ENCODE data around the gene POU3F3.

Gene POU3F3

DNA sequence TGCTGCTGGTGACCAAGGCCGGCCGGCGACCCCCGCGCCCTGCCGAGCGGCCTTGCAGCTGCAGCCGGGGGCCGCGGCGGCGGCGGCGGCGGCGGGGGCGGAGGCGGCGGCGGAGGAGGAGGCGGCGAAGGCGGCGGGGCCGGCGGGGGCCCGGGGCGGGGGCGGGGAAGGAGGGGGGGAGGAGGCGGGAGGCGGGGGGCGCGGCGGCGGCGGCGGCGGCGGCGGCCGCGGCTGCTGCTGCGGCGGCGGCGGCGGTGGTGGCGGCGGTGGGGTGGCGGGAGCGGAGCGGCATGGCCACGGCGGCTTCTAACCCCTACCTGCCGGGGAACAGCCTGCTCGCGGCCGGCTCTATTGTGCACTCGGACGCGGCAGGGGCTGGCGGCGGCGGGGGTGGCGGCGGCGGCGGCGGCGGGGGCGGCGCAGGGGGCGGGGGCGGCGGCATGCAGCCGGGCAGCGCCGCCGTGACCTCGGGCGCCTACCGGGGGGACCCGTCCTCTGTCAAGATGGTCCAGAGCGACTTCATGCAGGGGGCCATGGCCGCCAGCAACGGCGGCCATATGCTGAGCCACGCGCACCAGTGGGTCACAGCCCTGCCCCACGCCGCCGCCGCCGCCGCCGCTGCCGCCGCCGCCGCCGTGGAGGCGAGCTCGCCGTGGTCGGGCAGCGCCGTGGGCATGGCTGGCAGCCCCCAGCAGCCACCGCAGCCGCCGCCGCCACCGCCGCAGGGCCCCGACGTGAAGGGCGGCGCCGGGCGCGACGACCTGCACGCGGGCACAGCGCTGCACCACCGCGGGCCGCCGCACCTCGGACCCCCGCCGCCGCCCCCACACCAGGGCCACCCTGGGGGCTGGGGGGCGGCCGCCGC lies 1.5 kb downstream of the POU3F3 start:
- H3K4me3 ChIP-seq (ENCODE audit: low read depth, low read length) = no peak overlapping the region
- DNase-seq (ENCODE audit: low read depth) = peak; percentile 38
- no peak for TF ChIP-seq POLR2A (IDR thresholded peaks at IDR 0.05; ENCODE audit: extremely low read depth, insufficient read length)
- TF ChIP-seq, protein P1, sequence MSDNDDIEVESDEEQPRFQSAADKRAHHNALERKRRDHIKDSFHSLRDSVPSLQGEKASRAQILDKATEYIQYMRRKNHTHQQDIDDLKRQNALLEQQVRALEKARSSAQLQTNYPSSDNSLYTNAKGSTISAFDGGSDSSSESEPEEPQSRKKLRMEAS (IDR thresholded peaks at IDR 0.05; ENCODE audit: low read depth, low read length) = no peak

DNA sequence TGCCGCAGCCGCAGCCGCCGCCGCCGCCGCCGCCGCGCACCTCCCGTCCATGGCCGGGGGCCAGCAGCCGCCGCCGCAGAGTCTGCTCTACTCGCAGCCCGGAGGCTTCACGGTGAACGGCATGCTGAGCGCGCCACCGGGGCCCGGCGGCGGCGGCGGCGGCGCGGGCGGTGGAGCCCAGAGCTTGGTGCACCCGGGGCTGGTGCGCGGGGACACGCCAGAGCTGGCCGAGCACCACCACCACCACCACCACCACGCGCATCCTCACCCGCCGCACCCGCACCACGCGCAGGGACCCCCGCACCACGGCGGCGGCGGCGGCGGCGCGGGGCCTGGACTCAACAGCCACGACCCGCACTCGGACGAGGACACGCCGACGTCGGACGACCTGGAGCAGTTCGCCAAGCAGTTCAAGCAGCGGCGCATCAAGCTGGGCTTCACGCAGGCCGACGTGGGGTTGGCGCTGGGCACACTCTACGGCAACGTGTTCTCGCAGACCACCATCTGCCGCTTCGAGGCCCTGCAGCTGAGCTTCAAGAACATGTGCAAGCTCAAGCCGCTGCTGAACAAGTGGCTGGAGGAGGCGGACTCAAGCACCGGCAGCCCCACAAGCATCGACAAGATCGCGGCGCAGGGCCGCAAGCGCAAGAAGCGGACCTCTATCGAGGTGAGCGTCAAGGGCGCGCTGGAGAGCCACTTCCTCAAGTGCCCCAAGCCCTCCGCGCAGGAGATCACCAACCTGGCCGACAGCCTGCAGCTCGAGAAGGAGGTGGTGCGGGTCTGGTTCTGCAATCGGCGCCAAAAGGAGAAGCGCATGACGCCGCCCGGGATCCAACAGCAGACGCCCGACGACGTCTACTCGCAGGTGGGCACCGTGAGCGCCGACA lies 2.4 kb downstream of the POU3F3 start:
- DNase-seq (ENCODE audit: low read depth) = peak; percentile 20
- no peak overlapping the region for H3K4me3 ChIP-seq (ENCODE audit: low read depth, low read length)
- TF ChIP-seq POLR2A (IDR thresholded peaks at IDR 0.05; ENCODE audit: extremely low read depth, insufficient read length) = no peak
- TF ChIP-seq, protein P1 (IDR thresholded peaks at IDR 0.05; ENCODE audit: low read depth, low read length) = no peak
- TF ChIP-seq, protein P2, sequence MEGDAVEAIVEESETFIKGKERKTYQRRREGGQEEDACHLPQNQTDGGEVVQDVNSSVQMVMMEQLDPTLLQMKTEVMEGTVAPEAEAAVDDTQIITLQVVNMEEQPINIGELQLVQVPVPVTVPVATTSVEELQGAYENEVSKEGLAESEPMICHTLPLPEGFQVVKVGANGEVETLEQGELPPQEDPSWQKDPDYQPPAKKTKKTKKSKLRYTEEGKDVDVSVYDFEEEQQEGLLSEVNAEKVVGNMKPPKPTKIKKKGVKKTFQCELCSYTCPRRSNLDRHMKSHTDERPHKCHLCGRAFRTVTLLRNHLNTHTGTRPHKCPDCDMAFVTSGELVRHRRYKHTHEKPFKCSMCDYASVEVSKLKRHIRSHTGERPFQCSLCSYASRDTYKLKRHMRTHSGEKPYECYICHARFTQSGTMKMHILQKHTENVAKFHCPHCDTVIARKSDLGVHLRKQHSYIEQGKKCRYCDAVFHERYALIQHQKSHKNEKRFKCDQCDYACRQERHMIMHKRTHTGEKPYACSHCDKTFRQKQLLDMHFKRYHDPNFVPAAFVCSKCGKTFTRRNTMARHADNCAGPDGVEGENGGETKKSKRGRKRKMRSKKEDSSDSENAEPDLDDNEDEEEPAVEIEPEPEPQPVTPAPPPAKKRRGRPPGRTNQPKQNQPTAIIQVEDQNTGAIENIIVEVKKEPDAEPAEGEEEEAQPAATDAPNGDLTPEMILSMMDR (IDR thresholded peaks at IDR 0.05; ENCODE audit: low read depth, low read length) = no peak
- TF ChIP-seq MYC (IDR thresholded peaks at IDR 0.05; ENCODE audit: low read depth, low read length) = no peak

DNA sequence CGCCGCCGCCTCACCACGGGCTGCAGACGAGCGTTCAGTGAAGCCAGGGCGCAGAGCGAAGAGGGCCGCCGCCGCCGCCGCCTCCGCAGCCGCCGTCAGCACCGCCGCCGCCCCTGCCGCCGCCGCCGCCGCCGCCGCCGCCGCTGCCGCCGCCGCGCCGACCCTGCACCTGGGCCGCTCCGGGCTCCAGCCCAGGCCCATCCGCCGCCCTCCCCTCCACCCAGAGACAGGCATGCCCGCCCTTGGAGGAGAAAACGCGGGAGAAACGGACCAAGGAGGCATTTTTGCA lies 3.0 kb downstream of the POU3F3 start:
- H3K4me3 ChIP-seq (ENCODE audit: low read depth, low read length) = no peak overlapping the region
- no peak for DNase-seq (ENCODE audit: low read depth)
- TF ChIP-seq MYC (IDR thresholded peaks at IDR 0.05; ENCODE audit: low read depth, low read length) (no peak), POLR2A (IDR thresholded peaks at IDR 0.05; ENCODE audit: extremely low read depth, insufficient read length) (no peak)
- TF ChIP-seq, protein P2 (IDR thresholded peaks at IDR 0.05; ENCODE audit: low read depth, low read length) = no peak
- TF ChIP-seq, protein P1 (IDR thresholded peaks at IDR 0.05; ENCODE audit: low read depth, low read length) = no peak

DNA sequence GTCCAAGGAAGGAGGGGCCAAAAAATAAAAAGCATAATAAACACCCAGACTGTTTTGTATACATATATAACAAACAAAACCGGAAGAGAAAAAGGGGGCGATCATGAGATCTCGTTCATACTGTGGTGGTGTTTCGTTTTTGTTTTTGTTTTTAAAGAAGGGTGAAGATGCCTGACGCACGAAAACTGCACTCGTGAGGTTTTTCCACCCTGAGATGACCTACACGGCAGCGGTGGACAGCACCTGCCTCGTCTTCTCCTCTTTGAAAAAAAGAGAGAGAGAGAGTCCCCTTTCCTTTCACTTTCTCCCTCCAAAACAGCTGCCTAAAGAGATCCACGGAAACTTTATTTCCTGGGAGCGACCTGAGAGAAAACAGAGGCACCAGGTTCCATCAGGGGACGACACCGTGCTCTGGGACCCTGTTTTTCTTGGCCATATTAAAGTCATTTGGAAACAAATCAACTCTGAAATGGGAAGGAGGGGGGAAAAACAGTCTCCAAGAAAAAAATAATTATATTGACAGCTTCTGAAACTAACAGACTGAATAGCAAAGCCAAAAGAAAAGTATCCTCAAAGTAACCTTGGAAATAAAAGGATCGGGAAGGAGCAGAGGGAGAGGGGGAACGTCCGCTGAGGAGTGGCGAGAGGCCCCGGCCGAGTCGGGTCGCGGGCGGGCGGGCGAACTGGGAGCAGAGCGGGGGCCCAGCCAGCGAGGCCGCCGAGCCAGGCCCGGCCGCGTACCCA lies 3.5 kb downstream of the POU3F3 start:
- no peak for TF ChIP-seq MYC (IDR thresholded peaks at IDR 0.05; ENCODE audit: low read depth, low read length)
- TF ChIP-seq, protein P1 (IDR thresholded peaks at IDR 0.05; ENCODE audit: low read depth, low read length) = no peak
- no peak for TF ChIP-seq POLR2A (IDR thresholded peaks at IDR 0.05; ENCODE audit: extremely low read depth, insufficient read length)
- TF ChIP-seq, protein P2 (IDR thresholded peaks at IDR 0.05; ENCODE audit: low read depth, low read length) = no peak
- H3K4me3 ChIP-seq (ENCODE audit: low read depth, low read length) = no peak overlapping the region
- no peak for DNase-seq (ENCODE audit: low read depth)

DNA sequence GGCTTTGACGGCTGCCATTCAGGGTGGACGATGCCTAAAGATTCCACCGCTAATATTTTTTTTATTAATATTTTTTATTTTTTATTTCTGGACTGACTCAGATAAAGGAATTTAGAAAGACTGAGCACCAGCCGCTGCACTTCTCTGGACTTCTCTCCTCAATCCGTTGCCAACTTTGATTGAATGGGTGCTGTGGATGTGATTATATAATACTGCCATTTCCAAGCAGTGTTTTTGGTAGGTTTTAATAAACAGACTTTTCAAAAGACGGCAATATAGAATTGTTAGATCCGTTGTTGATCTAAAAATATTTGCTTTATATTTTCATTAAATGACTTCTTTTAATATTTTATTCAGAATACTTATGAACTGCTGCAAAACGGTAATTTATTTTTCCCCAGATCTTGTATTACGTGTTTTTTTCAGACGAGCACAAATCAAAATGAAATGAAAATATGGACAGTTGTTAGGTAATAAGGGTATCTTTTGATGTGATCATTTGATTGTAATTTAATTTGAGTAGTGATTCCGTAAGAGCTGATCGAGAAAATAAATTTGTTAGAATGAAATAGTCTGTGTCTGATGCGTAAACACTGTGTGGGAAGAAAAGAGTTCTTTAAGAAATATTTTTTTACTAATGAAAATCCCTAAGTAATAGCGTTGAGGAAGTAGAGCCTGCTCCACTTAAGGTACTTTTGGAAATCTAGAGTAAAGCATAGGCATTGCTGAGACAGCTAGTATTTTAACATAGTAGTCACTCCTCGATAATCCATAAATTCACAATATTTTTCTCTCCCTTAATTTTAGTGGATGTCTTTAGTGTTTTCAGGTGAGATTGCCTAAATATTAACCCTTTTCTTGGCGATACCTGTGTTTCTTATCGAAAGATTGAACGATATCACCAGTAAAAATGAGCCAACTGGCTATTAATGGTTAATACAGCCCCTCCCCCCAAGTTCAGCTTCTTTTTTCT lies 4.4 kb downstream of the POU3F3 start:
- no peak overlapping the region for H3K4me3 ChIP-seq (ENCODE audit: low read depth, low read length)

More for the DNA sequence above, 4.4 kb downstream of the POU3F3 start:
- no peak for TF ChIP-seq MYC (IDR thresholded peaks at IDR 0.05; ENCODE audit: low read depth, low read length)
- TF ChIP-seq, protein P1 (IDR thresholded peaks at IDR 0.05; ENCODE audit: low read depth, low read length) = no peak
- no peak for DNase-seq (ENCODE audit: low read depth)
